Testis (tissue), 3 donors: ENCODE results near the gene SLC35G1. TPM values are rescaled to one million over a fixed set of nuclear protein-coding genes. Genes with fewer than 3 reads are reported as not detected.

ENCODE experiments used
- DNase-seq: peaks from one replicate; pipeline ENCODE4 v3.0.0-alpha.2; 2019
- H3K27ac ChIP-seq, 2 donors: fragments of 200-600 bp; sonication (generic); one replicate each; pipeline ENCODE4 v1.5.1; 2019
- H3K27me3 ChIP-seq: fragments of 200-600 bp; sonication (generic); one replicate; pipeline ENCODE4 v1.5.1; 2019
- H3K36me3 ChIP-seq: fragments of 200-600 bp; sonication (generic); one replicate; pipeline ENCODE4 v1.5.1; 2017; ENCODE audit warnings: low read depth; ENCODE audit errors: missing control alignments
- H3K4me1 ChIP-seq: fragments of 200-600 bp; sonication (generic); one replicate; pipeline ENCODE4 v1.5.1; 2019
- H3K4me3 ChIP-seq, 2 donors: fragments of 200-600 bp; sonication (generic); one replicate each; pipeline ENCODE4 v1.5.1; 2017 to 2019
- H3K9me3 ChIP-seq: fragments of 200-600 bp; sonication (generic); one replicate; pipeline ENCODE4 v1.5.1; 2017
- POLR2A ChIP-seq: fragments of 450-650 bp; IDR thresholded peaks from one replicate; pipeline ENCODE4 v1.6.1; 2017; ENCODE audit warnings: antibody characterized with exemption, mild to moderate bottlenecking, moderate library complexity
- WGBS, 2 donors: methylation state at CpG; one replicate each; pipeline ENCODE4 v1.1.5; 2018; 5-methylcytosine and 5-hydroxymethylcytosine counted together
- intact Hi-C: fragments of 100-400 bp; cut with DNase I; formaldehyde crosslinking; loops from one replicate; pipeline ENCODE4 v1.15.1; 2023; ENCODE audit warnings: low total_unique reads
- polyA plus RNA-seq: library from polyadenylated mRNA; stranded (reverse); fragments of 350-450 nt; fragmentation: Illumina TruSeq; extraction: RNeasy Lipid Tissue Mini Kit (QIAGEN cat#74804); gene quantifications from one replicate; pipeline ENCODE4 v1.2.3, GENCODE V29; 2014; ENCODE audit warnings: low read depth, low replicate concordance; ENCODE audit not compliant: insufficient read depth
- total RNA-seq, 2 donors: library from RNA; depleted of rRNA; stranded (reverse); fragments of >200 nt; gene quantifications; one replicate each; pipeline ENCODE4 v1.2.3, GENCODE V29; 2016
- TF ChIP-seq, protein P1 (sequence below), 3 experiments: fragments of 450-650 bp in 2 of 3; fragments of 200-600 bp in 1 of 3; sonication (generic) in 1 of 3; IDR thresholded peaks; one replicate each; pipeline ENCODE4 v1.5.1; 2016 to 2019; ENCODE audit warnings: antibody characterized with exemption in 3 of 3, mild to moderate bottlenecking in 2 of 3, moderate library complexity in 1 of 3

The SLC35G1 gene
- total and polyA plus RNA-seq, 3 donors from 2014 or later: 8.8 to 13.9 (median 9.8) TPM

DNA sequence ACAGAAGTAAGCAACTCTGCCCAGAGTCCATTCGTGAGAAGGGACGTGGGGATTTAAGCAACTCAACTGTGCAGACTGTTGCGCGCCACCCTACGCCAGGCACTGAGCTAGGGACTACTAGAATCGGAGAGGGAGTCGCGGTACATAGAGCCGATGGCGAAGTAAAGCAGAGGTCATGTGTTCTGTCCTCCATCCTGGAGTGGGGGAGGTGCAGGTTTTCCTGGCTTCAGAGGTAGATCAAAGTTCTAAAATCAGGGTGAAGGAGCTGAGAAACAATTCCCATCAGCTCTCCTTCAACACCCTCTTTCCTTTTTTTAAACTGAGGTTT, 23.2 kb downstream of the SLC35G1 start:
- Histone ChIP-seq H3K27ac (no peak overlapping the region), H3K4me3 (no peak overlapping the region), H3K36me3 (no peaks in the 10 kb centered on the region), H3K27me3 (no peaks in the 10 kb centered on the region), H3K9me3 (no peaks in the 10 kb centered on the region), H3K4me1 (peaks cover 5% of the 10 kb centered on the region)
- WGBS, 2 donors: 40 to 41% methylated on average over 10 of the region's 10 CpGs
- intact Hi-C loops: no loop called here
- TF ChIP-seq, protein P1, sequence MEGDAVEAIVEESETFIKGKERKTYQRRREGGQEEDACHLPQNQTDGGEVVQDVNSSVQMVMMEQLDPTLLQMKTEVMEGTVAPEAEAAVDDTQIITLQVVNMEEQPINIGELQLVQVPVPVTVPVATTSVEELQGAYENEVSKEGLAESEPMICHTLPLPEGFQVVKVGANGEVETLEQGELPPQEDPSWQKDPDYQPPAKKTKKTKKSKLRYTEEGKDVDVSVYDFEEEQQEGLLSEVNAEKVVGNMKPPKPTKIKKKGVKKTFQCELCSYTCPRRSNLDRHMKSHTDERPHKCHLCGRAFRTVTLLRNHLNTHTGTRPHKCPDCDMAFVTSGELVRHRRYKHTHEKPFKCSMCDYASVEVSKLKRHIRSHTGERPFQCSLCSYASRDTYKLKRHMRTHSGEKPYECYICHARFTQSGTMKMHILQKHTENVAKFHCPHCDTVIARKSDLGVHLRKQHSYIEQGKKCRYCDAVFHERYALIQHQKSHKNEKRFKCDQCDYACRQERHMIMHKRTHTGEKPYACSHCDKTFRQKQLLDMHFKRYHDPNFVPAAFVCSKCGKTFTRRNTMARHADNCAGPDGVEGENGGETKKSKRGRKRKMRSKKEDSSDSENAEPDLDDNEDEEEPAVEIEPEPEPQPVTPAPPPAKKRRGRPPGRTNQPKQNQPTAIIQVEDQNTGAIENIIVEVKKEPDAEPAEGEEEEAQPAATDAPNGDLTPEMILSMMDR (IDR thresholded peaks at IDR 0.05): no peak
- TF ChIP-seq POLR2A: no peak
- DNase-seq: peak; percentile 27

DNA sequence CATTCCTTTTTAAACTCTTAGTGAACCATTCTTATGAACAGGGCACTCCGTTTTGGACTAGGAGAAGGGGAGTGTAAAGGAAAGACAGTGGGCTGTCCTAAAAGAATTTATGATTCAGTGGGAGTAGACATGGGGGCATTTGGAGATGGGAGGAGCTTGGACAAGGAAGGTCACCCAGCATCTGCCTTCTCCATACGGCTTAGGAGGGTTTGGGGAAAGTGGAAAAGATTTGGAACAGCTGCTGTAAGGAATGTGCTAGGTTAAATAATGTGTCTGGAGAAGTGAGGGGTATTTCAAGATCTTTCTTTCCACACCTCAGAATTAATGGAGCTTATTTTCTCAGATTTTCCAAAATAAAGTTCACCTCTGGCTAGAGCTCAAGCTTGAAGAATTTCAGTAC, 24.0 kb downstream of the SLC35G1 start:
- Histone ChIP-seq H3K27me3 (no peaks in the 10 kb centered on the region), H3K4me1 (peaks cover 5% of the 10 kb centered on the region), H3K36me3 (no peaks in the 10 kb centered on the region), H3K9me3 (no peaks in the 10 kb centered on the region), H3K27ac (no peak overlapping the region), H3K4me3 (no peak overlapping the region)
- 27 to 29% methylated on average over 2 of the region's 2 CpGs for WGBS, 2 donors
- intact Hi-C loops: no loop called here
- DNase-seq: no peak
- TF ChIP-seq POLR2A: no peak
- TF ChIP-seq, protein P1 (IDR thresholded peaks at IDR 0.05): no peak

DNA sequence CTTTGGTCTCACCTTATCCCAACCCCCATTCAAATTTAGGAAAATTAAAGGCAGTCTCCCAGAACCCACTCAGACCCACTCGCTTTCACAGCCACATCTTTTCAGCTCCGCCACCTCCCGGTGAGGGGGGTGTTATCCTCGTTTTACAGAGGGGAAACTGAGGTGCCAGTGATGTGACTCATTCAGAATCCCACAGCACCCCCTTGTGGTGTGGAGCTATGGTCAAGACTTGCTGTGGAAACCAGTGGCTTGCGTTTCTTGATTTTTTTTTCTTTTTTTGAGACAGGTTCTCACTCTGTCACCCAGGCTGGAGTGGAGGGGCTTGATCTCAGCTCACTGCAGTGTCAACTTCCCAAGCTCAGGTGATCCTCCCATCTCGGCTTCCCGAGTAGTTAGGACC, 27.6 kb downstream of the SLC35G1 start:
- Histone ChIP-seq H3K27me3 (no peaks in the 10 kb centered on the region), H3K9me3 (no peaks in the 10 kb centered on the region), H3K4me3 (no peak overlapping the region), H3K36me3 (no peaks in the 10 kb centered on the region), H3K27ac (no peak overlapping the region), H3K4me1 (peaks cover 5% of the 10 kb centered on the region)
- peak; percentile 50 for DNase-seq
- 80 to 84% methylated on average over 7 of the region's 7 CpGs for WGBS, 2 donors
- intact Hi-C loops: no loop called here
- no peak for TF ChIP-seq POLR2A
- TF ChIP-seq, protein P1 (IDR thresholded peaks at IDR 0.05): peak in 1 of 3 experiments; percentile 38

DNA sequence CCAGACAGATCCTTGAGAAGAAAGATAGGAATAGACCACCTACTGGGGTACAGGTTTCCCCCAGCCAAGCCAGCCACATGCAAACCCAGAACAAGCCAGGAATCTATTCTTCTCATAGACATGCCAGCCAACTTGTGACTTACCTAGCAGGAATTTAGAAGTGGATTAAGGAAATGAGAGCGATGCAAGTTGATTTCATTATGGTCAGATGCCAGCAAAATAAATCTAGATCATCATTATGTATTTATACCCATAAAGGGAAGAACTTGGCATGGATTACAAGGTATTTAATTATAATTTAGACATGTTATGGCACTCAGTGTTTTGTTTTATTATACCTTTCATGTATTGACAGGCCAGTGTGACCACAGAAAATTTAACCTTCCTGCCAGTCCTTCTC, 32.8 kb downstream of the SLC35G1 start:
- intact Hi-C loops: no loop called here
- H3K9me3 ChIP-seq: no peaks in the 10 kb centered on the region
- no peak overlapping the region for H3K4me3 ChIP-seq
- no peaks in the 10 kb centered on the region for H3K36me3 ChIP-seq
- TF ChIP-seq, protein P1 (IDR thresholded peaks at IDR 0.05): no peak
- TF ChIP-seq POLR2A: no peak
- no peaks in the 10 kb centered on the region for H3K4me1 ChIP-seq
- H3K27me3 ChIP-seq: no peaks in the 10 kb centered on the region
- DNase-seq: no peak
- no peak overlapping the region for H3K27ac ChIP-seq
- WGBS, 2 donors: 90 to 91% methylated on average over 1 of the region's 1 CpG

DNA sequence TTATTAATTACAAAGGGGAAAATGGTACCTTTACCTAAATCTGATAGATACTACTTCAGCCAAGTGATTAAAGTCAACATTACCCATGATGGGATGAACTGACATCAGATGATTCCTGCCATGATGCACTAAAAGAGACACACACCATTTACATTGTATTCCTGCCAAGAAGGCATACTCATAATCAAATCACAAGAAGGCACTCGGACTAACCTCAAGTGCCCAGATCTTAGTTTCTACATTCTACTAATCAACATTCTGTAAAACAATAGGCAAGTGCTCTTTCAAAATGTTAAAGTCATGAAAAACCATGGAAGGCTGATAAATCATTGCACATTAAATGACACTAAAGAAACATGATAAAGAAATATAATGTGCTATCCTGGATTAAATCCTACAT, 44.4 kb downstream of the SLC35G1 start:
- Histone ChIP-seq H3K9me3 (no peaks in the 10 kb centered on the region), H3K27me3 (no peaks in the 10 kb centered on the region), H3K36me3 (no peaks in the 10 kb centered on the region), H3K4me3 (no peak overlapping the region), H3K27ac (no peak overlapping the region), H3K4me1 (no peaks in the 10 kb centered on the region)
- 82 to 88% methylated on average over 1 of the region's 1 CpG for WGBS, 2 donors
- no peak for DNase-seq
- intact Hi-C loops: no loop called here
- TF ChIP-seq POLR2A: no peak
- TF ChIP-seq, protein P1 (IDR thresholded peaks at IDR 0.05): no peak
